DMS114 treated with DMSO at 0.1 percent for 48 hours (cell line): ENCODE measurements around the gene ZBED2.
"Not testable (repeated sequence)": the region's sequence is repeated elsewhere in the genome, so short reads cannot be mapped to it uniquely, and the experiment has no call there.

Source experiments
- DNase-seq: peaks from one replicate; lab custom pipeline; 2025; ENCODE audit not compliant: unreplicated experiment; lab: John Stamatoyannopoulos, UW

Gene ZBED2

DNA sequence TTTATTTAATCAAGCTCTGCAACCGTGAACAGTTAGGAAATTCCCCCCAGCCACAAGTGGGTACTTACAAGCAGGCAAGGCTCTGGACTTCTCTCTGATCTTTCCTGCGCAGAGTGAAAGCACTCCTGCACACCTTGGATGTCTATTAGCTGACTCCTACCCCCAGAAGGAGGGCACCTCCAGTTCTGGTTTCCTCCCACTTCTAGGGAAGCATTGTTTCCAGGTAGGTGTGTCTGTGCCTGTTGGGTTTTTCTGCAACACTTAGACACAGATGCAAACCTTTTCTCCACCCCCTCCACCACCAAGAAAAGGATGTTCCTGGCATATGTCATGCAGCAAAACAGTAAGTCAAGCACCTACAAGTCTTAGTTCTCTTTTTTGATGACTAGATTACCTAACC is at the start of gene ZBED2:
TSS of gene ZBED2 (minus strand) at position 115 of the 400 bp plus-strand sequence. CDS start 1,145 bp downstream, outside the sequence.
- DNase-seq, result no peak

GRCh38 chr3:111639316-111639715 is 44.2 kb upstream of the ZBED2 start:
- DNase-seq, result no peak

- DNase-seq, result no peak
Observed at GRCh38 chr3:111636366-111636885, 41.3 kb upstream of the ZBED2 start.

- DNase-seq, result no peak
Observed at GRCh38 chr3:111635403-111635802, 40.3 kb upstream of the ZBED2 start.

- not testable (repeated sequence) for DNase-seq
Observed at GRCh38 chr3:111630638-111631037, 35.5 kb upstream of the ZBED2 start.

GRCh38 chr3:111629018-111629417 is 33.9 kb upstream of the ZBED2 start:
- not testable (repeated sequence) for DNase-seq

- no peak for DNase-seq
Observed at GRCh38 chr3:111627092-111627491, 31.9 kb upstream of the ZBED2 start.

- DNase-seq, result no peak
Observed at GRCh38 chr3:111621535-111621934, 26.4 kb upstream of the ZBED2 start.

DNA sequence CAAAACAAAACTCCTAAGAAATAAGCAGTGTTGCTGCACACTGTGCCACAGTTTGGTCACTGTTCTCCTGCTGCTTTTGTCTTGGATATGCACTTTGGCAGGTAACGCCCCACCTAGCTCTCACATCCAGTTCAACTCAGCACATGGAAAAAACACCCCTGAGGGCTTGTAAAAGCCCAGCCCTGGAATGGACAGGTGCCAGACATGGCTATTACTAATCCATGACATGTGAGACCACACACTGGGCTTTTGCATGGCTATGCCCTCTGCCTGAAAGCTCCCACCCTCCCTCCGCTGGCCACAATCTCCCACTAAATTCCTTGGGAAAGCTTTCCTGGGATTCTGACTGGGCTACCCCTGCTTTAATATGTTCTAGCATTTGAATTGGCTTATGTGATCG is 24.7 kb upstream of the ZBED2 start:
- DNase-seq, result no peak

DNA sequence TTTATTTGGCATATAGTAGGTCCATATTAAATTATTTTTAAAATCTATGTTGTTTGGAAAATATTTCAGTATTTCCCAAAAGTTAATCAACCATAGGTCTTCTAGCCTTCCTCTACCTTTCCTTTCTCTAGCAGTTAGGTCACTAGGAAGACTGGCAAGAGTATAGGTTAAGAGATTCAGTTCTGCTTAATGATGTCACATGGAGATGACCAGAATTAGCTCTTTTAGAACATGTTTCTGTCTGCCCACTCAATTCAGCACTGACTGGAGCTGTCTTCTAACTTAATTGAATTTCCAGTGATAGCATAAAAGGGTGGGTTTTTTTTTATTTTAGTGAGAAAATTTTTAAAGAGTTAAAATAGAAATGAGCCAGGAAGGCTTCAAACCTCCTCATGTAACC is 23.8 kb upstream of the ZBED2 start:
- no peak for DNase-seq

GRCh38 chr3:111617912-111618601 is 22.9 kb upstream of the ZBED2 start:
- DNase-seq, result no peak

GRCh38 chr3:111617406-111617805 is 22.3 kb upstream of the ZBED2 start:
- DNase-seq, result no peak

DNA sequence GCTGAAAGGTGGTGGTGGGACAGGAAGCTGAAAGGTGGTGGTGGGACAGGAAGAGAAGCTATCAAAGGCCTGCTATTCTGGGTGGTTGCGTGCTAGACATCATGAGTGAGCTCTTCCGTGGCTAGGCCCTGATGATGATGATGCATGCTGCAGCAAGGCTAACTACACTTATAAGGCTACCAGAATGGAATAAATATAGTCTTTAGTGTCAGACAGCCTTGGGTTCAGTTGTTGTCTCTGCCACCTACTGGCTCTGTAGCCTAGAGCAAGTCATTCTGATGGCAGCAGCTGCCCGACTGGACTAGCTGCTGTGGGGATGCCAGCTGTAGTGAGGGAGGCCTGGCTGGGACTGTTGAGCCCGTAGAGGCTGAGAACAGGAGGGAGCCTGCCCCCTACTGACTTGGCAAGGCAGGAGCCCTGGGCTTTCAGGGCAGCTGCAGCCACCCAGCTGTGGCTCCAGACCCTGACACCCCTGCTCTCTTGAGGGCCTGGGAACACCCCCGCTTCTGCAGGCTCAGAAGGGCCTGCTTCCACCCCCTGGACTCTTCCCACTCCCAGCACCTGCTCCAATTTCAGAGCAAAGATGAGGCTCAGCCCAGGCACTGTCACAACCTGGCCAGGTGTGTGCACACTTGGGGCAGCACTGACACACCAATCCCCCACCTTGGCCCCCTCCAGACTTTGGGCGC is 21.4 kb upstream of the ZBED2 start:
- DNase-seq, result no peak

- no peak for DNase-seq
Observed at GRCh38 chr3:111615880-111616279, 20.7 kb upstream of the ZBED2 start.

DNA sequence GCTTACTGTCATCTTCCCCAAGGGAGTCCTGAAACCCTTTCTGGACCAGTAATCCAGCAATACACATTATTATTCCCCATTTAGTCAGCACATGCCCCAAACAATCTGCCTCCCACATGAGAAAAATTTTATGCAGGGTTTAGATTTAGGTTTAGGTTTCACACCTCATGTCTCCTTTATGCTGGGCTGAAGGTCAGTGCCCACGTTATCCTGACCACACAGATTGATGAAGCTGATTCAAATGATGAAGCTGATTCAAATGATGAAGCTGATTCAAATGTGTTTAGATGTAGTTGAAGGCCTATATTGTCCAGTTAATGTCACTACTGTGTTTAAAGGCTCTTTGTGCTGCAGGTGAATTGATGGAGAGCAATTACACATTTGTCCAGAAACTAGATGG is 18.1 kb upstream of the ZBED2 start:
- DNase-seq, result no peak

DNA sequence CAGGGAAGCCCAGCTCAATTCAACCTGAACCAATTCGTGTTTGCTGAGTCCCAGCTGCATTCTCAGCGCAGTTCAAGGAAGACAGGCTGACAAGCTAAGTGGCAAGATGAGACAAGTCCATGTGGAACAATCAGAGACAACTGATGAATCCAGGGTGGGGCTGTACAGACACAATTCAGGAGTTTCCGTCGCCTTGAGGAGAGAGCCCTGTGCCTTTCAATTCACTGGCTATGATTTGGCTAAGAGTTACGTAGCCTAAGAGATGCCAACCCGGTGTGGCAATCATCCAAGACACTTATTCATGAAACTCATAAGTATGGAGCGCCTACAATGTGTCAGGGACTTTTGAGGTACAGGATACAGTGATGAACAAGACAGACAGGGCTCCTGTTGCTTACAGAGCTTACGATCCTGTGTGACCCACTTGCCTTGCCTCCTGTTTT is 15.5 kb upstream of the ZBED2 start:
- DNase-seq, result no peak

DNA sequence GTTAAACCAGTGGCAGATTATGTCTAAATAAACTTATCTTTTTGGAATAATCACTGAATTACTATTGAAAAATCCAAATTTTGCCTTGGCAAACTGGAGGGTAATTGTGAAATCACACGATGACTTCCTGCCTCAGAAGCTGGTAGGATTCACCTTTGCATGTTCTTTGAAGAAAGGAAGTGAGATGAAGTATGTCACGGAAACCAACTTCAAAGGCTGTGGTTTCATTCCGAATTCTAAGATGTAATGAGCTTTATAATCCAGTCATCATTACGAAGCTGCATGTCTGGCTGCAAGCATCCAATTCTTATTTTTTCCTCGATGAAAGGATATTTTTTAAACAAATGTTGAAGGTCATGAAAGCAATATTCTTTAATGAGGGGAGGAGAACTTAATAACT is 15.0 kb upstream of the ZBED2 start:
- DNase-seq, result no peak

GRCh38 chr3:111609700-111610099 is 14.6 kb upstream of the ZBED2 start:
- no peak for DNase-seq

- no peak for DNase-seq
Observed at GRCh38 chr3:111608383-111608782, 13.2 kb upstream of the ZBED2 start.

GRCh38 chr3:111607240-111607920 is 12.2 kb upstream of the ZBED2 start:
- DNase-seq, result no peak

GRCh38 chr3:111605493-111605892 is 10.3 kb upstream of the ZBED2 start:
- no peak for DNase-seq

DNA sequence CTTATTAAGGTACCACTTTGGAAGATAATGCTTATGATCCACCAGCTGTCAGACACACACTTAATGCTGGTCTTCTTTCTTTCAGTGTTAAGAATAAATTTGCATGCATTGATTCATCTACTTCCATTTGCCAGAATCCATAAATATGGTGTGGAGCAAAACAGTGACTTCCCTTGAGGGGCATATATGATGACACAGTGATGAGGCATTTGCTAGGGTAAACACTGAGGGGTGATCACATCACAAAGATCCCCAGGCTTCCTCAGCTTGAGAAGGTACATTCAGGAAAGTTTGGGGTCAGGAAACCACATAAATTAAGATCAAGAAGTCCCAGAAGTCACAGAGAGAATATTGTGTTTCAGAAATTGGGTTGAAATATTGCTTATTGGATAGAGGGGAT is 9.9 kb upstream of the ZBED2 start:
- DNase-seq, result no peak
